HG02885 (cell line): ENCODE data around the gene UST.
"Not testable (repeated sequence)": the region's sequence is repeated elsewhere in the genome, so short reads cannot be mapped to it uniquely, and the experiment has no call there.

Experiments
- ATAC-seq: cut with Tn5 transposase; IDR thresholded peaks from one replicate; pipeline ENCODE4 v1.9.1; 2021; ENCODE audit warnings: mild to moderate bottlenecking; ENCODE audit not compliant: unreplicated experiment, poor library complexity

UST gene

GRCh38 chr6:148764259-148765020, 17.6 kb downstream of the UST start:
- ATAC-seq = not testable (repeated sequence)

GRCh38 chr6:148765898-148766808, 19.3 kb downstream of the UST start:
- ATAC-seq = no peak

- ATAC-seq = no peak
Observed at GRCh38 chr6:148768646-148769270, 21.9 kb downstream of the UST start.

- no peak for ATAC-seq
Observed at GRCh38 chr6:148769304-148769968, 22.6 kb downstream of the UST start.

- peak; percentile 64 for ATAC-seq
Observed at GRCh38 chr6:148770408-148771211, 23.8 kb downstream of the UST start.

GRCh38 chr6:148771212-148771601, 24.4 kb downstream of the UST start:
- no peak for ATAC-seq

GRCh38 chr6:148771896-148772554, 25.2 kb downstream of the UST start:
- ATAC-seq = no peak

- no peak for ATAC-seq
Observed at GRCh38 chr6:148775161-148775560, 28.3 kb downstream of the UST start.

- no peak for ATAC-seq
Observed at GRCh38 chr6:148776321-148777308, 29.8 kb downstream of the UST start.

- ATAC-seq = no peak
Observed at GRCh38 chr6:148779142-148779562, 32.3 kb downstream of the UST start.

GRCh38 chr6:148780423-148780822, 33.6 kb downstream of the UST start:
- ATAC-seq = not testable (repeated sequence)

GRCh38 chr6:148780918-148781436, 34.1 kb downstream of the UST start:
- ATAC-seq = peak; percentile 94

GRCh38 chr6:148789948-148790347, 43.1 kb downstream of the UST start:
- no peak for ATAC-seq

- peak; percentile 28 for ATAC-seq
Observed at GRCh38 chr6:148790404-148790803, 43.6 kb downstream of the UST start.

- ATAC-seq = peak; percentile 75
Observed at GRCh38 chr6:148790817-148791216, 44.0 kb downstream of the UST start.

GRCh38 chr6:148791372-148791771, 44.5 kb downstream of the UST start:
- no peak for ATAC-seq

- no peak for ATAC-seq
Observed at GRCh38 chr6:148793721-148794120, 46.9 kb downstream of the UST start.

- ATAC-seq = no peak
Observed at GRCh38 chr6:148794797-148795196, 48.0 kb downstream of the UST start.
